Endothelial cell of umbilical vein (primary cell): ENCODE measurements around the gene OGG1. TPM values are rescaled to one million over a fixed set of nuclear protein-coding genes. Genes with fewer than 3 reads are reported as not detected.

Experiments
- BruUV-seq: library from RNA; stranded (reverse); fragments of 400-500 nt; replicated peaks from 2 replicates; lab custom pipeline; 2021; lab: Mats Ljungman, UMichigan
- CTCF ChIA-PET: fragments of 300-600, 350-600 bp; sonication (Branson Sonifier 250); formaldehyde crosslinking; loops from one replicate; lab custom pipeline; 2021; ENCODE audit warnings: antibody characterized with exemption, inconsistent platforms; lab: Charles Lee
- POLR2A ChIA-PET: fragments of 300-600, 350-600 bp; sonication (Branson Sonifier 250); formaldehyde crosslinking; loops from one replicate; lab custom pipeline; 2021; ENCODE audit warnings: antibody characterized with exemption, inconsistent platforms; lab: Charles Lee
- DNase-seq: peaks from one replicate; pipeline ENCODE4 v3.0.0-alpha.2; 2011; ENCODE audit warnings: low read depth, low spot score
- FAIRE-seq: peaks from 2 replicates; lab custom pipeline; 2011; peaks lifted over from hg19 to GRCh38; lab: Jason Lieb, UNC
- H2AFZ ChIP-seq: 2 replicates; pipeline ENCODE4 v1.6.0; 2012; ENCODE audit warnings: low read depth, low read length, control low read depth, inconsistent platforms
- H3K27ac ChIP-seq: 2 replicates; pipeline ENCODE4 v1.5.1; 2011; ENCODE audit warnings: low read depth, mild to moderate bottlenecking, control low read depth, low read length, moderate library complexity; ENCODE audit not compliant: insufficient read depth
- H3K27me3 ChIP-seq, 2 experiments: 2 replicates each; pipeline versions ENCODE4 v1.6.0 to v1.6.1; 2011; ENCODE audit warnings: low read length in 2 of 2, mixed read lengths in 1 of 2; ENCODE audit not compliant: control insufficient read depth in 2 of 2, insufficient read depth in 2 of 2
- H3K36me3 ChIP-seq, 2 experiments: 2 replicates in 1 of 2; 3 replicates in 1 of 2; pipeline ENCODE4 v1.5.1; 2011; ENCODE audit warnings: low read length in 2 of 2, mild to moderate bottlenecking in 1 of 2, moderate library complexity in 1 of 2; ENCODE audit not compliant: control insufficient read depth in 2 of 2, insufficient read depth in 2 of 2; ENCODE audit errors: extremely low read depth in 1 of 2
- H3K4me1 ChIP-seq: 3 replicates; pipeline ENCODE4 v1.5.1; 2011; ENCODE audit warnings: mild to moderate bottlenecking, low read length; ENCODE audit not compliant: control insufficient read depth, insufficient read depth; ENCODE audit errors: extremely low read depth
- H3K4me2 ChIP-seq: 2 replicates; pipeline ENCODE4 v1.6.1; 2011; ENCODE audit warnings: low read length, control low read depth, mixed read lengths; ENCODE audit not compliant: insufficient read depth
- H3K4me3 ChIP-seq, 3 experiments: fragments of 200-600 bp in 1 of 3; sonication (generic), shearing (Covaris generic) in 1 of 3; replicated peaks in 1 of 3; 2 replicates each; pipeline ENCODE4 v1.5.1; 2011 to 2016; ENCODE audit warnings: control low read depth in 3 of 3, low read length in 3 of 3, mild to moderate bottlenecking in 2 of 3, inconsistent platforms in 1 of 3, low read depth in 1 of 3, moderate library complexity in 1 of 3; ENCODE audit not compliant: insufficient read depth in 1 of 3
- H3K79me2 ChIP-seq: 2 replicates; pipeline ENCODE4 v1.6.0; 2012; ENCODE audit warnings: low read length, inconsistent platforms; ENCODE audit not compliant: control insufficient read depth, insufficient read depth
- H3K9ac ChIP-seq: replicated peaks from 2 replicates; pipeline ENCODE3; 2011; ENCODE audit warnings: low read length, control low read depth; ENCODE audit not compliant: insufficient read depth; ENCODE audit errors: extremely low read depth
- H3K9me1 ChIP-seq: replicated peaks from 3 replicates; pipeline ENCODE4 v1.6.0; 2011; ENCODE audit warnings: mild to moderate bottlenecking, low read length; ENCODE audit not compliant: control insufficient read depth, insufficient read depth; ENCODE audit errors: extremely low read depth
- H3K9me3 ChIP-seq: replicated peaks from 2 replicates; pipeline ENCODE4 v1.5.1; 2012; ENCODE audit warnings: low read length, inconsistent platforms; ENCODE audit not compliant: control insufficient read depth, insufficient read depth
- H4K20me1 ChIP-seq: replicated peaks from 2 replicates; pipeline ENCODE3; 2011; ENCODE audit warnings: mild to moderate bottlenecking, low read length; ENCODE audit not compliant: control insufficient read depth, insufficient read depth; ENCODE audit errors: extremely low read depth
- CTCF ChIP-seq, 2 donors: IDR thresholded peaks; 1 replicate in 1 of 2; 2 replicates in 1 of 2; pipeline ENCODE4 v1.5.1; 2011; ENCODE audit warnings: low read length in 2 of 2, mild to moderate bottlenecking in 2 of 2, moderate library complexity in 2 of 2, control low read depth in 1 of 2, inconsistent platforms in 1 of 2, low read depth in 1 of 2; ENCODE audit not compliant: insufficient read depth in 1 of 2; ENCODE audit errors: extremely low read depth in 1 of 2
- EZH2 ChIP-seq: IDR thresholded peaks from 2 replicates; pipeline ENCODE4 v1.6.1; 2012; ENCODE audit warnings: borderline replicate concordance, low read depth, mild to moderate bottlenecking, moderate library complexity, low read length, inconsistent platforms; ENCODE audit not compliant: severe bottlenecking
- FOS ChIP-seq: IDR thresholded peaks from 2 replicates; pipeline ENCODE4 v1.6.1; 2011; ENCODE audit warnings: mild to moderate bottlenecking, low read length, moderate library complexity, borderline replicate concordance; ENCODE audit not compliant: insufficient read depth
- GATA2 ChIP-seq: IDR thresholded peaks from 2 replicates; pipeline ENCODE4 v1.7.0; 2011; ENCODE audit warnings: low read depth, mild to moderate bottlenecking, moderate library complexity, mixed read lengths, low read length; ENCODE audit not compliant: insufficient read length, insufficient read depth
- JUN ChIP-seq: IDR thresholded peaks from 2 replicates; pipeline ENCODE4 v1.6.1; 2011; ENCODE audit warnings: borderline replicate concordance, low read depth; ENCODE audit not compliant: insufficient read length, insufficient read depth
- MAX ChIP-seq: IDR thresholded peaks from 2 replicates; pipeline ENCODE4 v1.6.1; 2011; ENCODE audit not compliant: insufficient read depth, insufficient read length
- MYC ChIP-seq: IDR thresholded peaks from one replicate; pipeline ENCODE4 v1.6.1; 2011; ENCODE audit warnings: mild to moderate bottlenecking, low read depth, low read length
- POLR2A ChIP-seq: IDR thresholded peaks from 2 replicates; pipeline ENCODE4 v1.6.1; 2012; ENCODE audit warnings: low read depth, mild to moderate bottlenecking, control low read depth, low read length
- POLR2AphosphoS5 ChIP-seq: IDR thresholded peaks from 2 replicates; pipeline ENCODE4 v1.6.1; 2012; ENCODE audit warnings: low read depth, mild to moderate bottlenecking, control low read depth, low read length, moderate library complexity; ENCODE audit not compliant: insufficient read depth
- dilution Hi-C: fragments of 300-500 bp; cut with MboI; formaldehyde crosslinking; loops from one replicate; pipeline ENCODE4 v1.15.0; 2019; ENCODE audit warnings: low sequenced_read_pairs; ENCODE audit not compliant: extremely low pct_ligation_motif_present
- intact Hi-C: fragments of 100-400 bp; cut with micrococcal nuclease; formaldehyde crosslinking; loops from one replicate; pipeline ENCODE4 v1.10.0; 2022
- polyA plus RNA-seq, 4 experiments: library from polyadenylated mRNA; depleted of rRNA in 3 of 4; stranded (reverse) in 3 of 4; unstranded in 1 of 4; fragments of >200 nt; gene quantifications; 2 replicates each; pipeline versions ENCODE4 v1.2.1 to v1.2.3, GENCODE V29; 2011 to 2012; ENCODE audit warnings: missing spikeins in 1 of 4
- total RNA-seq: library from RNA; stranded (reverse); gene quantifications from 2 replicates; pipeline ENCODE4 v1.2.3, GENCODE V29; 2021

The OGG1 gene
- total and polyA plus RNA-seq, 2 donors (not counting 3 experiments of a cell fraction or from before 2014, with no cell fraction given) = 24.1 to 32.1 TPM

GRCh38 chr3:9786209-9786739 lies 36.5 kb downstream of the OGG1 start:
- dilution Hi-C loops = no loop called here
- ChIA-PET CTCF (no interaction called here), POLR2A (no interaction called here)
- Histone ChIP-seq H3K27ac (no peak overlapping the region), H4K20me1 (no peaks in the 10 kb centered on the region), H2AFZ (no peak overlapping the region), H3K4me2 (no peak overlapping the region), H3K36me3 (peaks cover 0 to 7% of the 10 kb centered on the region in 2 experiments), H3K27me3 (no peaks in the 10 kb centered on the region), H3K9me1 (no peaks in the 10 kb centered on the region), H3K9ac (no peak overlapping the region), H3K9me3 (no peaks in the 10 kb centered on the region), H3K4me3 (no peak overlapping the region), H3K79me2 (no peaks in the 10 kb centered on the region), H3K4me1 (no peaks in the 10 kb centered on the region)
- FAIRE-seq = no peak
- BruUV-seq = no TSS peak
- intact Hi-C loops = no loop called here
- TF ChIP-seq POLR2A (no peak), MYC (no peak), CTCF (IDR thresholded peaks at IDR 0.05; ENCODE audit: extremely low read depth in 1 of 2, insufficient read depth in 1 of 2, low read depth in 1 of 2, low read length in 2 of 2) (no peak), FOS (no peak), JUN (no peak), POLR2AphosphoS5 (no peak), GATA2 (no peak), EZH2 (no peak), MAX (no peak)
- no peak for DNase-seq
